Activated CD4-positive, alpha-beta memory T cell treated with anti-CD3 and anti-CD28 coated beads, Interleukin-2, amount 10 ng/mL, durations not matched to agents 7 days and 5 days (primary cell): ENCODE results near the gene FN3KRP. TPM values are rescaled to one million over a fixed set of nuclear protein-coding genes. Genes with fewer than 3 reads are reported as not detected.
"Not testable (repeated sequence)": the region's sequence is repeated elsewhere in the genome, so short reads cannot be mapped to it uniquely, and the experiment has no call there.

Source experiments
- CTCF ChIA-PET: fragments of 350-600 bp; sonication (Branson Sonifier 250); formaldehyde crosslinking; loops from one replicate; lab custom pipeline; 2021; ENCODE audit warnings: antibody characterized with exemption, inconsistent platforms; lab: Charles Lee
- POLR2A ChIA-PET: fragments of 350-600 bp; sonication (Branson Sonifier 250); formaldehyde crosslinking; loops from one replicate; lab custom pipeline; 2021; ENCODE audit warnings: antibody characterized with exemption; lab: Charles Lee
- DNase-seq: peaks from one replicate; pipeline ENCODE4 v3.0.0-alpha.2; 2020
- H3K27ac Mint-ChIP-seq: one replicate; pipeline ENCODE4 v1.8.0; 2021; ENCODE audit warnings: mild to moderate bottlenecking, mixed read lengths
- H3K27me3 Mint-ChIP-seq: one replicate; pipeline ENCODE4 v1.8.0; 2021; ENCODE audit warnings: mixed read lengths
- H3K36me3 Mint-ChIP-seq: one replicate; pipeline ENCODE4 v1.8.0; 2021; ENCODE audit warnings: low read depth, mixed read lengths
- H3K4me1 Mint-ChIP-seq: one replicate; pipeline ENCODE4 v1.8.0; 2021; ENCODE audit warnings: mixed read lengths
- H3K4me3 Mint-ChIP-seq: one replicate; pipeline ENCODE4 v1.8.0; 2021; ENCODE audit warnings: mild to moderate bottlenecking, mixed read lengths
- H3K9me3 Mint-ChIP-seq: one replicate; pipeline ENCODE4 v1.8.0; 2021; ENCODE audit warnings: mixed read lengths
- total RNA-seq, 2 experiments: library from RNA; stranded (reverse); gene quantifications; one replicate each; pipeline ENCODE4 v1.2.3, GENCODE V29; 2021

FN3KRP gene
- total RNA-seq, 2 experiments from 2014 or later: 30.4 to 32.1 TPM

DNA sequence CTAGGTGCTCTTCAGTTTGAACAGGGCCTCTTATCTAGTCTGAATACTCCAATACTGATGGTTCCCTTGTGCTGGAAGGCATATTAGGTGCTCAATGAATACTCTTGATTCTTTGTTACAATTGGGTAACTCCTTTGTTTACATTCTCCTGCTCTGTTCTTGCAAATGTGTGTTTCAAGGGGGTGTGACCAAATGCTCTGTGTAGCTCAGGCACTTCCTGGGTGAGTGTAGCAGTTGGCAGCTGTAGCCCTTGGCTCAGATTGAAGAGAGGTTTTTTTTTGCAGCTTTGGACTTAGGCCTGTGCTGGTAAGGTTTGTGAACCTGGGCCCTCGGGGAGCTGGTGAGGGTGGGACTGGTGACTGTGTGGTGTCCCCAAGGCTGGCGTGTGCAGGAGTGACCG, 55.5 kb downstream of the FN3KRP start:
- ChIA-PET POLR2A (no interaction called here), CTCF (interaction anchor here (0.6 kb wide), 1 partner anchor 32 kb away, joined by 5 read pairs; no protein-coding TSS in a partner anchor)
- no peak for DNase-seq
- Mint-ChIP-seq H3K27me3 (no peaks in the 10 kb centered on the region), H3K4me1 (peaks cover 14% of the 10 kb centered on the region), H3K9me3 (no peaks in the 10 kb centered on the region), H3K36me3 (peaks cover 30% of the 10 kb centered on the region), H3K27ac (no peak overlapping the region), H3K4me3 (no peak overlapping the region)

DNA sequence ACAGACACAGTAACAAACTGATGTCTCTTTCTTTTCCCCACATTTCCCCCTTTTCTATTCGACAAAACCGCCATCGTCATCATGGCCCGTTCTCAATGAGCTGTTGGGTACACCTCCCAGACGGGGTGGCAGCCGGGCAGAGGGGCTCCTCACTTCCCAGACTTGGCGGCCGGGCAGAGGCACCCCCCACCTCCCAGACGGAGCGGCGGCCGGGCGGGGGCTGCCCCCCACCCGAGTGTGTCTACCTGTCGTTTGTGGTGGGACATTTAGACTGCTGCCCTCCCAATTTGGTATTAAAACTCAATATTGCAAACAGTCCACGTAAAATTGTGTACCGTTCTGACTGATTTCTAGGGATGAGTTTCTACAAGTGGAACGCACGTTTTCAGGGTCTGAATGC, 58.0 kb downstream of the FN3KRP start:
- Mint-ChIP-seq H3K4me1 (peaks cover 13% of the 10 kb centered on the region), H3K36me3 (peaks cover 18% of the 10 kb centered on the region)
- H3K27me3 Mint-ChIP-seq, POLR2A ChIA-PET, H3K27ac Mint-ChIP-seq, DNase-seq, H3K9me3 Mint-ChIP-seq, H3K4me3 Mint-ChIP-seq: not testable (repeated sequence)
- CTCF ChIA-PET: interaction anchor here (0.9 kb wide), 1 partner anchor 9 kb away, joined by 4 read pairs; no protein-coding TSS in a partner anchor

DNA sequence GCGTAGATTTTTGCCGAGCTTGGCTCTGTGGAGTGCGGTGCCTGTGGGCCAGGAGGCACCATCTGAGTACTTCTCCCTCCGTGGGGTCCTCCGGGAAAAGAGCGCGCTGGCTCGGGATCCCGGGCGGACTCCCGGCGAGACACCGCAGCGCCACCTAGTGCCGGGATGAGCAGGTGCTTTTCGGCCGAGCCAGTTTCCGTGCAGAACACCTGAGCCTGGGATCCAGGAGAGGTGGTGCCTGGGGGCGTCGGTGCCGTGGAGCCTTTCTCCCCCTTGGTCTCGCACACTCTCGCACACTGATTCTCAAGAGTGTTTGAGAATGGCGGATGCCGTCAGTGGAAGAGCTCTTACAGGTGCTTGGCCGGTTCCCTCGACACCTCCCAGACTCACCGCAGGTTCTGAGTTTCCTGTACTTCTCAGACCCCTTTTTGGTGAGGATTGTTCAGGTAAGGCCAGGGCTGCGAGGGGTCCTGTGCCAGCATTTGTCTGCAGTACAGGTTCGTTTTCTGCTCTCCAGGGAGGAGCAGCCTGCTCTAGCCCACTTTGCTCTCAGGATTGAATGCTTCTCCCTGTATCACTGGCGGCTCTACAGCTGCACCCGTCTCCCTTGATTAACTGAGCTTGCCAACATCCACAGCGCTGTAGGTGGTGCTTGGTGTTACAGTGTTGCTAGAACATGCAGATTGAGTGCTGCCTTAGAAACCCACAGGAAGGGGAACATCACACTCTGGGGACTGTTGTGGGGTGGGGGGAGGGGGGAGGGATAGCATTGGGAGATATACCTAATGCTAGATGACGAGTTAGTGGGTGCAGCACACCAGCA, 58.7 kb downstream of the FN3KRP start:
- Mint-ChIP-seq H3K27ac (no peak overlapping the region), H3K4me3 (no peak overlapping the region), H3K27me3 (no peaks in the 10 kb centered on the region), H3K9me3 (no peaks in the 10 kb centered on the region), H3K4me1 (peaks cover 13% of the 10 kb centered on the region), H3K36me3 (peaks cover 16% of the 10 kb centered on the region)
- peak; percentile 46 for DNase-seq
- CTCF ChIA-PET: interaction anchor here (0.6 to 1.1 kb wide), 3 partner anchors 10 to 295 kb away, joined by 3 to 4 read pairs (median 4); no protein-coding TSS in a partner anchor
- POLR2A ChIA-PET: interaction anchor here (0.6 kb wide), 1 partner anchor 304 kb away, joined by 3 read pairs; no protein-coding TSS in a partner anchor

GRCh38 chr17:82776454-82776853, 59.9 kb downstream of the FN3KRP start:
- Mint-ChIP-seq H3K27ac (peak overlapping the region; percentile 44), H3K27me3 (no peaks in the 10 kb centered on the region), H3K4me1 (peaks cover 13% of the 10 kb centered on the region), H3K36me3 (peaks cover 16% of the 10 kb centered on the region), H3K4me3 (no peak overlapping the region), H3K9me3 (no peaks in the 10 kb centered on the region)
- ChIA-PET CTCF (no interaction called here), POLR2A (interaction anchor here (0.6 kb wide), 1 partner anchor 147 kb away, joined by 3 read pairs; no protein-coding TSS in a partner anchor)
- no peak for DNase-seq

Other genes with a start within 250 kb of the FN3KRP start
- 10 to 100 TPM; 53.3 to 68.2 TPM for gene FOXK2, start 197.0 kb upstream of the FN3KRP start, total RNA-seq
- gene WDR45B, start 68.3 kb upstream of the FN3KRP start, total RNA-seq: 10 to 100 TPM; 41.0 to 42.9 TPM
- gene RAB40B, start 18.0 kb upstream of the FN3KRP start, total RNA-seq: 1 to 10 TPM; 1.4 to 2.0 TPM
- gene FN3K, start 18.9 kb downstream of the FN3KRP start, total RNA-seq: 1 to 10 TPM; 2.4 to 3.7 TPM
- gene TBCD, start 35.4 kb downstream of the FN3KRP start, total RNA-seq: 100 to 1,000 TPM; 133 to 135 TPM
- not detected for gene ZNF750, start 123.3 kb downstream of the FN3KRP start, total RNA-seq